Cardiac muscle cell (in vitro differentiated cells and primary cell): Measurements from ENCODE around the gene FAF1. TPM values are rescaled to one million over a fixed set of nuclear protein-coding genes. Genes with fewer than 3 reads are reported as not detected.

Source experiments
- DNase-seq, 2 donors: peaks; one replicate each; pipeline versions ENCODE4 v3.0.0 to v3.0.0-alpha.2; 2010 to 2017; ENCODE audit warnings: low read depth in 1 of 2, low spot score in 1 of 2
- H3K27ac ChIP-seq: fragments of 200-600 bp; sonication (generic); 2 replicates; pipeline ENCODE4 v1.5.1; 2016
- H3K27me3 ChIP-seq: fragments of 200-600 bp; sonication (generic); 2 replicates; pipeline ENCODE4 v1.6.0; 2016; ENCODE audit warnings: control low read depth
- H3K36me3 ChIP-seq: fragments of 200-600 bp; sonication (generic); 2 replicates; pipeline ENCODE4 v1.5.1; 2016; ENCODE audit warnings: control low read depth
- H3K4me1 ChIP-seq: fragments of 200-600 bp; sonication (generic); 2 replicates; pipeline ENCODE4 v1.8.1; 2017; ENCODE audit warnings: low read depth, mild to moderate bottlenecking, mixed run types
- H3K4me3 ChIP-seq: fragments of 200-600 bp; sonication (generic); 2 replicates; pipeline ENCODE4 v1.5.1; 2016; ENCODE audit warnings: mild to moderate bottlenecking
- H3K9me3 ChIP-seq: fragments of 200-600 bp; sonication (generic); 2 replicates; pipeline ENCODE4 v1.5.1; 2017; ENCODE audit warnings: low read depth, mild to moderate bottlenecking, control low read depth
- CTCF ChIP-seq: IDR thresholded peaks from 2 replicates; pipeline ENCODE4 v1.5.1; 2012; ENCODE audit warnings: low read depth, mild to moderate bottlenecking, low read length
- polyA plus RNA-seq: library from polyadenylated mRNA; unstranded; fragments of >200 nt; fragmentation: Nextera tagmentation; extraction: Ambion mirVana; gene quantifications from 2 replicates; pipeline ENCODE4 v1.2.1, GENCODE V29; 2016
- total RNA-seq: library from RNA; depleted of rRNA; stranded (reverse); fragments of >200 nt; gene quantifications from 2 replicates; pipeline ENCODE4 v1.2.3, GENCODE V29; 2016

FAF1 gene
- total and polyA plus RNA-seq, 2 experiments from 2014 or later, result 24.3 to 76.7 TPM

GRCh38 chr1:50656931-50657330, 303.1 kb downstream of the FAF1 start:
- Histone ChIP-seq H3K4me3 (no peak overlapping the region), H3K9me3 (no peaks in the 10 kb centered on the region), H3K27me3 (peaks cover 4% of the 10 kb centered on the region), H3K27ac (no peak overlapping the region), H3K4me1 (no peaks in the 10 kb centered on the region), H3K36me3 (no peaks in the 10 kb centered on the region)
- TF ChIP-seq CTCF, result no peak
- DNase-seq, result no peak

GRCh38 chr1:50651476-50652263, 308.4 kb downstream of the FAF1 start:
- H3K9me3 ChIP-seq, result no peaks in the 10 kb centered on the region
- H3K4me1 ChIP-seq, result no peaks in the 10 kb centered on the region

GRCh38 chr1:50646526-50646925, 313.5 kb downstream of the FAF1 start:
- no peak overlapping the region for H3K27ac ChIP-seq
- no peak for DNase-seq
- H3K27me3 ChIP-seq, result no peaks in the 10 kb centered on the region
- H3K4me1 ChIP-seq, result no peaks in the 10 kb centered on the region
- H3K9me3 ChIP-seq, result no peaks in the 10 kb centered on the region
- TF ChIP-seq CTCF, result no peak
- no peak overlapping the region for H3K4me3 ChIP-seq
- no peaks in the 10 kb centered on the region for H3K36me3 ChIP-seq

More at GRCh38 chr1:50651476-50652263, 308.4 kb downstream of the FAF1 start:
- Histone ChIP-seq H3K4me3 (no peak overlapping the region), H3K27ac (no peak overlapping the region), H3K36me3 (no peaks in the 10 kb centered on the region), H3K27me3 (peaks cover 4% of the 10 kb centered on the region)
- no peak for TF ChIP-seq CTCF
- no peak for DNase-seq

- Histone ChIP-seq H3K27me3 (no peaks in the 10 kb centered on the region), H3K36me3 (no peaks in the 10 kb centered on the region), H3K27ac (no peak overlapping the region), H3K4me1 (no peaks in the 10 kb centered on the region), H3K9me3 (no peaks in the 10 kb centered on the region), H3K4me3 (no peak overlapping the region)
- DNase-seq, result no peak
- TF ChIP-seq CTCF, result no peak
Observed at GRCh38 chr1:50645139-50645538, 314.9 kb downstream of the FAF1 start.

- TF ChIP-seq CTCF, result no peak
- Histone ChIP-seq H3K9me3 (no peaks in the 10 kb centered on the region), H3K36me3 (no peaks in the 10 kb centered on the region), H3K4me1 (no peaks in the 10 kb centered on the region), H3K27ac (no peak overlapping the region), H3K27me3 (no peaks in the 10 kb centered on the region), H3K4me3 (no peak overlapping the region)
- DNase-seq, result no peak
Observed at GRCh38 chr1:50644447-50645105, 315.5 kb downstream of the FAF1 start.
